HG03108 (cell line): ENCODE data around the gene CD200R1L.

Experiments used
- ATAC-seq: cut with Tn5 transposase; IDR thresholded peaks from one replicate; pipeline ENCODE4 v1.9.1; 2021; ENCODE audit warnings: moderate library complexity; ENCODE audit not compliant: unreplicated experiment

The CD200R1L gene

DNA sequence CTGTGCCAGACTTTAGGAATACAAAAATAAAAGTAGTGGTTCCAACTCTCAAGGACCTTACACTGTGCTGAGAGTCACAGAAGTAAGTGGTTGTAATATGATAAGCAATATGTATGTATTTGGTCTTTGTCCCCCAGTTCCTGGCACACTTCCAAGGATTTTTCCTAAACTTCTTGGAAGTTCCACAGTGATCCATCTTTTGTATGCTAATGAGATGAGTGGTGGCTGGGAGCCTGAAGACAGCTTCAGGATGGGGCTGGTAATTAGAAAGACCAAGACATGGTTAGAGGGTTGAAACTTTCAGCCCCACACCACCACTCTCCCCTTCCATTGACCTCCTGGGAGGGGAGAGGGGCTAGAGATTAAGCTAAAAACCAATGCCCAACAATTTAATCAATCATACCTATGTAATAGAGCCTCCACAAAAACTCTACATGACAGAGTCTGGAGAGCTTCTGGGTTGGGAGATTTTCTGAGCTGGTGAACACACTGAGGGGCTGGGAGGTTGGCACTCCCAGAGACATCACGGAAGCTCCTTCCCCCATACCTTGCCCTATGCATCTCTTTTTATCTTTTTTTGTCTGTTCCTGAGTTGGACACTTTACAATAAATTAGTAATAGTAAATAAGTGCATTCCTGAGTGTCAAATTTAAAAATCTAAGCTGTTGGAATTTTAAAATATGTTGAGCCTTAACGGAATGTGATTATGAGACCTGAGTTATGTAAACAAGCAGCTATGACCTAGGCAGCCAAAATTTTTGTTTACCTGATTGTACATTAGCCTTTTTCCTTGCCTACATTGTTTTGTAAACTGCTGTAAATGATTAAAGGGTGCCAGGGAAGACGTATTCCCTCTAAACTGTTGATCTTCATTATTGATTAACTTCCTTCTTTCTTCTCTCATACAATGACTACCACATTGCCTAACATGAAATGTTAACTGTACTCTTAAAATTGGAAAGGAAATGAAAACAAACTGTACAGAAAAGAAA is 24.3 kb downstream of the CD200R1L start:
- no peak for ATAC-seq

DNA sequence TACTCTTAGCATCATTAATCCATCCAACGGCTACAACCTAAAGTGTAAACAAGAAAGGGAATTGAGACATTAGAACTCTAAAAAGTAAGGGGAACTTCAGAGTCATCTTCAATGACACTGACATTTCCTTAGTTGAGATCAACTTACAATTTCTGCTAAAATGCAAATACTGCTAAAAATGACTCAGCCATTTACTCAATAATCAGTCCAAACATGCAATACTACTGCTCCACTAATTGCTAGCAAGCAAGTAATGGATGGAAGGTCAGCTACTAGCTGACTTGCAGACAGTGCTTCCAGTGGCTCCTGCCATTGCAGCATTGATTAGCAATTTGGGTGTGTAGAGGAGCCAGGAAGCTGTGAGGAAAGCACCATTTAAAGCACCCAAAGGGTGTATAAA is 28.4 kb downstream of the CD200R1L start:
- no peak for ATAC-seq

DNA sequence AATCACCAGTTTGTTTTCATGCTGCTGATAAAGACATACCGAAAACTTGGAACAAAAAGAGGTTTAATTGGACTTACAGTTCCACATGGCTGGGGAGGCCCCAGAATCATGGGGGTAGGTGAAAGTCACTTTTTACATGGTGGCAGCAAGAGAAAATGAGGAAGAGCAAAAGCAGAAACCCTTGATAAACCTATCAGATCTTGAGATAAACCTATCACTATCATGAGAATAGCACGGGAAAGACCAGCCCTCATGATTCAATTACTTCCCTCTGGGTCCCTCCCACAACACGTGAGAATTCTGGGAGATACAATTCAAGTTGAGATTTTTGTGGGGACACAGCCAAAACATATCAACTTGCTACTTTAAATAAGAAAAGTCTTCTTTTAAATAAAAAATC is 28.9 kb downstream of the CD200R1L start:
- ATAC-seq = no peak

DNA sequence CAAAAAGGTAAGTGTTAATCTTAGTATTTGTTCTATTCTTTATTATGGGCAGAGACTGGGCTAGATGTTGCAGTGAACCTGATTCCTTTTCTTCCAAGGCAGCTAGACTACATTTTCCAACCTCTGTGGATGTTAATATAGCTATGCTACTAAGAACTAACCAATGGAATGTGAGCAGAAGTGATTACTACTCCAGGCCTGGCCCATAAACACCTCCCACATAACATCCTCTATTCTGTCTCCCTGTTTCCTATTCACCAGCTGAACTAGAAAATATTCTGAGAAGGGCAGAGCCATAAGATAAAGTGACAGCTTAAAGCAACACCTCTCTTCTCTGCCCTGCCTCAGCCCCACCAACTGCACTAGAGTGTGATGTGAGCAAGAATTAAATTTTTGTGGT is 29.4 kb downstream of the CD200R1L start:
- ATAC-seq = no peak

DNA sequence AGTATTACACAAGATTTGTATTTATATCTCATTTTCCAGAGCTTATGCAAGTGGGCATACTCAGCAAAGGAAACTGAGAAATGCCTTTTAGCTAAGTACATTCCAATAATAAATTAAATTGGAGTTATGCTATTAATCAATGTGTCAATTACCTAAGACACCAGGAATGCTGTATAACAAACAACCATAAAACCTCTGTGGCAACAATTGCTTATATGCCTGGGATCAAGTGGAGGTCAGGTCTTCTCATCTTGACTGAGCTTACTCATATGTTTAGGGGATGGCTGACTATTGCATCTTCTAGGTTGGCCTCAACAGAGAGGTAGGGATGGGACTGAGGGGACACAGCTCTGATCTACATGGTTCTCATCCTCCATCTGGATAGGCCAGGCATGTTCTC is 30.7 kb downstream of the CD200R1L start:
- no peak for ATAC-seq

DNA sequence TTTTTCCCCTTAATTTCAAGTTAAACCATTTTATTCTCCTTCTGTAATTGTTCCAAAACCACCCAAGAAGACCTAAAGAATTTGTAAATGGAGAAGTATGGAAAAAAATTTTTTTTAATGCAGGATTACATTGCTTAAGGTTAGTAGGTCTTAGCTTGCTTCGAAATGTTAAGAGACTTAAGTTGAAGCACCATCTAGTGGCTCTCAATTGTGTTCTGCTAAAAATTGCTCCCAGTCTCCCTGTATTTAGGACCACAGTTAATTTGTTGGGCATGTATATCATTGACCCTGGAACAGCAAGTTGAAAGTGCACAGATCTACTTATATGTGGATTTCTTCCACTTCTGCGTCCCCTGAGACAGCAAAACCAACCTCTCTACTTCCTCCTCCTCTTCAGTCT is 32.4 kb downstream of the CD200R1L start:
- ATAC-seq = no peak

DNA sequence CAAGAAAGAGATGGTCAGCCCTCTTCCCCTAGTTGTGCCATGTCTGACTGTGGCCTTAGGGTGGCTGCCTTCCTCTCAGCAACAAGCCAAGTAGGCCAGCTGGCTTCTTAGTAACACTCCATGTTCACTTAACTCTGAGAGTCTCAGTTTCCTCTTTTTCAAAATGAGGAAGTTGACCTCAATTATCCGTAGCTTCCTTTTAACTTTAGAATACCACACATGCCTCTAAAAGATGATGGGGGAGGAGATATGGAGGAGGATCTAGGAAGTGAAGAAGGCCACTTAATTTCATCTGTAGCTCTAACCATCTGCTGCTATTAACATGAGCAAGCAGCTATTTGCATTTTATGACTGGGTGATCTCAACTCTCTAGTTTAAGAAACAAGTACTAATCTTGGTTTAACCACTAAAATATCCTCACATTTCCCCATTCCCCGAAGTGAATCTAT is 32.9 kb downstream of the CD200R1L start:
- ATAC-seq = peak; percentile 57

DNA sequence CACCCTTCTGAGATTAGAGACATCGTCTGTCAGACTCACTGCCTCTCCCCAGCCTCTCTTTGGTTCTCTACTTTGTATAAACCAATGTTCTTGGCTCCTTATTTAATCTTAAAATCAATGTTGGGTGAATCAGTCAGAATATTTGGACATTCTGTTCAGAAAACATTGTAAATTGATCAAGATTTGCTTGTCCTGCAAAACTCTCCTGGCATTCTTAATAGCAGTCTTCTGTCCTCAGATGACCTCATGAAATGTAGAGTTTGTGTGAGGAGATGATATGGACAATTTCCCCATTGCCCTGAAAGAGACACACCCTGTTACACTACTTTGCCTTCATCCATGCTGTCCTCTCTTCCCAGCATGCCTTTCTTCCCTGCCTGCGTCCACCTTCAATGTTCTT is 33.6 kb downstream of the CD200R1L start:
- no peak for ATAC-seq

DNA sequence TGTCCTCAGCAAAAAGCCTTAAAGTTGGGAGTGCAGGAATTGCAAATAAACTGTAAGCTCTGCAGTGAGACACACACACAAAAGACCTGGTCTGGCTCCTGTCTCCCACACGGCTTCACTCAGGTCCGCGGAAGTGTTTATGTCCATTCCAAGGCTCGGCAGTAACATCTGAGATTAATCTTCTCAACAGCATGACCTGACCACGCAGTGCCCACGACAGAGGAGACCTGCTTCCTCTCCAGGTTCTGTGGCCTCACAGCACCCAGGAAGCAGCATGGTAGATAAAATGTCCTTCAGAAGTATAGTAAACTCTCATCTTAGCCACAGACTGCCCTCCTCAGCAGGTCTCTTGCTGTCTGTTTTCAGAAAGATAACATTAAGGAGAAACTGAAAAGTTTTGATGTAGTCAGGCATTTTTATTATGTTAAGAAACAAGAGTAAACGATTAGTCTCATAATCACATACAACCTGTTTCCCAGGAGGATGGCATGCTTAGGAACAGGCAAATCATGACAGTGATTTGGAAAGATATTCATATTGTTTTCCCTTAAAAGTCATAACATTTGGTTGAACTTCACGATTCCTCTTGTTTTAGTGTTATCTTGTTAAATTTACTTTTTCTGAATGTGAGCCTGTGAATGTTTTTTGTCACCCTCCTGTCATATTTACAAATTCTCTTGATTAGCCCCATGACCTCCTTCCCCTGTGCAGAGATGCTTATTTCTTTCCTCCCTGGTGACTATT is 34.6 kb downstream of the CD200R1L start:
- no peak for ATAC-seq

DNA sequence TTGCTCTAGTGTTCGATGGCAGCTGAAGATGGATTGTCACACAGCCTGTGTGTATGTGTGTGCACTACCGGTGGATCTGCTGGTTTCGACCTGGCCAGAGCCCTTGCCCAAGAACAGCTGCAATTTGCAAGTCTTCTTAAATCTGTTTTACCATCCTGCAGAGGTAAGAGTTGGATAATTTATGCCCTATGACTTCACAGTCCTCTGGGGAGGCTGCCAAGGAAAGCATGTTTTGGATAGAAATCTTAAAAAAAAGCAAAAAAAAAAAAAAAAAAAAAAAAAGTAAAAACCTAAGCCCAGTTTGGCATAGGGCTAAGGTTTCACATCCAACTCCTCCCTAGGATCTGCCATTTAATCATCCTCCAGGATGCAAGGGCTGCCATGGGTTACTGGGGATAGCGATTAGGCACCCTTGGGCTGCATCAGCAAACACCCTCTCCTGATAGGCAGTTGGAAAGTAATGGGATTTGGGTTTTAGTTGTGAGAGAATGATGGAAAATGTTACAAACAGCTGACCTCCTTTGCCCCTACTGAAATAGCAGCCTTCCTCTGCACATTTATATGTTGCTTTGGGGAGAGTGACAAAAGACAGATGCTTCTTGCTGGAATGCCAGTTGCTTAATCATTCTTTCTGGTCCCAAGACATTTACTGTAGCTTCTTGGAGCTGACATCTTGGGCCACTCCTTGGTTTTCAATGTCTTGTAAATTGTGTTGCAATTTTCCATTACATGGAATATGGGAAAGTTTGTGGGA is 35.4 kb downstream of the CD200R1L start:
- ATAC-seq = no peak

DNA sequence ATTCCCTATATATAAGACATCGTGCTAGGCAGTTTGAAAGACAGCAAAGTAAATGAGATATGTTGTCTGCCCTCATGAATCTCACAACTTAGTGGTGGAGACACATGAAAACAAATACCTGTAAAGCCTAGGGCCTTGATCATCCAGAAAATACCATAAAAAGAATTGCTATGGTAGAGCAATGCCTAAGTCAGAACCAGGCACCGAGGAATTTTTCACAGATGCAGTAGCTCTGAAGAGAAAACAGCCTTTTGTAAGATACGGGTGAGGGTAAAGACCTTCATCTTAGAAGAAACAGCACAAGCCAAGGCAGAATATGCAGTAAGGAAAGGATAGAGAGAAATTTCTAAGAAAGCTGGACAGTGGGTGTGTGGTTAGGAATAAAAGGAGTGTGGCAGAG is 36.1 kb downstream of the CD200R1L start:
- ATAC-seq = no peak

DNA sequence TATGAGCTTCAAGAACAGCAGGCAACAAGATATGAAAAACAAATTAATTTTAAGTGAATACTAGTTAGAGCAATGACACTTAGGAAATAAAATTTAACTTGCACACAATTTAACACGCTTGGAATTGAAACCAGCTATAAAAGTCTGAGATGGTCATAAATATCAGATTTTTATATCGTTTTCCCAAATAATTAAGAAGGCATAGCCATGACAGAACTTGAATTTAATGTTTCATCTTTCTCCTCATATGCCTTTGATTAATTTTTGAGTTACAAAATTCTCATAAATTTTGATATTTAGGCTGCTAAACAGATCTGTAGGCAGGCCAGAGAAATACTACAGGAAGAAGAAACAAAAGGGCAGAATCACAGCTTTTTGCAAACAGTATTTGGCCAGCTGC is 38.5 kb downstream of the CD200R1L start:
- no peak for ATAC-seq

DNA sequence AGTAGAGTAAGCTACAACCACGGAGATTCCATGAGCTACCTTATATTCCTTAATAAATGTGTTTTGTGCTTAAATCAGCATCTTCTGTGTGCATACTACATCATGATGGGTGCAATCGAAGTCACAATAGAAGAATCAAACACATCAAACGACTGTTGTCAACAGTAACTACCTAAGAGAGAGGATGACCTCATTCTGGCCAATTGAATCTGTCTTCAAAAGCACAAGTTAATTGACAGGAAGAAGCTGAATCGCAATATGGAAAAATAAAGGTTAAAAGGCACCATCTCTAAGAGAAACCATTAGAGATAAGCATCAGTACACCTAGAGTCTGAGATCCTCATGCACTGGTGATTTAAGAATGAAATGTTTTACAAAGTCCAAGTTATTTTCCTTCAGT is 39.0 kb downstream of the CD200R1L start:
- no peak for ATAC-seq

DNA sequence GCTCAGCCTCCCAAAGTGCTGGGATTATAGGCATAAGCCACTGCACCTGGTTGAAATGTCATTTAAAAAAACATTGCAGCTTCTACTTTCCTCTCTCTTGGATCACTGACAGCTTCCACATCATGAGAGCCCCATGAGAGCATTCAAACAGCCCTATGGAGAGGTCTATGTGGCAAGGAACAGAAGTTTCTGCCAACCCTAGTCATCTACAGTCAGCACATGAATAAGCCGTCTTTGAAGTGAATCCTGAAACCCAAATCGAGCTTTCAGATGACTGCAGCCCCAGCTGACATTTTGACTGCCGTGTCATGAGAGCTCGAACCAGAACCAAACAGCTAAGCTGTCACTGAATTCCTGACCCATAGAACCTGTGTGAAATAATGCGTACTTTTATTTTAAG is 39.8 kb downstream of the CD200R1L start:
- no peak for ATAC-seq

DNA sequence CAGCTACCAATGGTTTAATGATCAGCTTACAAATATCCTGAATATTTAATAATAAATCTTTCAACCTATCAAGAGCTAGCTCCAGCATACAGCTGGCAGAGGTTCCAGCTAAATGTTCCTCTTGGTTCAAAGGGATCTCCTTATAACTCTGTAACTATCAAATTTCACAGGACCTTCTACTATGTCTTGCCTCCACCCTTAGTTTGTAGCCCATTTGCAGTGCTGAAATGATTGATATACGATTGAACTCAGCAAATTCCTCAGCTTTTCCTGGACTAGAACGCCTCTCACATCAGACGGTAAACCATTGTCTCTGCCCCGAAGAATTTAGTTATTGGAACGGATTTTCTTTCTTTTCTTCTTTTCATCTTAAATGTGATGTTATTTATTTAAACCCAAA is 41.5 kb downstream of the CD200R1L start:
- no peak for ATAC-seq

DNA sequence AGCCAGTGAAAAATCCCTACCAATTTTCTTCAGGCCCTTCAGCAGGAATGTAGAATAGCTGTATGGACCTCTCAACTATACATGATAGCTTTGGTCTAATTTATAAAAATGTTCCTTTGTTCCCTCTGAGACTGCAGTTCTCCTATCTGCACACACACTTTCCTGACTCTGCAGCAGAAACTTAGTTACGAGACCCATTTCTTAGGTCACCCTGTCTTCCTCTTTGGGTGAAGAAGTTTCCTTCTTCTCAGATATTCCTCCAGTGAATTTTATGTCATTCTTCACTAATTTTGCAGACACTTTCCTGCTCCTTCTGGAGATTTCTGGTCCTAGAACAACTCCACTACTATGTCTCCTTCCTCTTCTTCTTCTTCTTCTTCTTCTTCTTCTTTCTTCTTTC is 42.6 kb downstream of the CD200R1L start:
- no peak for ATAC-seq

DNA sequence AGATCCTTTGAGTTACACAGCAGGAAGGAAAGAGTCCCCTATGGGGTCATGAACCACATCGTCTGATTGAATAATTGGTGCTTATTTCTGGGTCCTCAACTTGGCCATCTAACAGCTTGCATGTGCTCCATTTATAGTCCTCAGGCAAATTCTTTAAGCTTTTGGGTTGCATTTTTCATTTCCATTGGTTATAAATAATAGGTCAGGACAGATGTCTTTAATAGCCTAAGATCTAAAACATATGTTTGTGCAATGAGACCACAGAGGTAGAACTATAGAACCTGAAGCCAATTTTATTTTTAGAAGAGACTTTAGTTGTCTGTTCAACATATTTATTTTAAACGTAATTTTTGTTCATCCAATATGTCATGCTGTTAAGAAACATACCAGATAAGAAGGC is 43.2 kb downstream of the CD200R1L start:
- ATAC-seq = no peak

DNA sequence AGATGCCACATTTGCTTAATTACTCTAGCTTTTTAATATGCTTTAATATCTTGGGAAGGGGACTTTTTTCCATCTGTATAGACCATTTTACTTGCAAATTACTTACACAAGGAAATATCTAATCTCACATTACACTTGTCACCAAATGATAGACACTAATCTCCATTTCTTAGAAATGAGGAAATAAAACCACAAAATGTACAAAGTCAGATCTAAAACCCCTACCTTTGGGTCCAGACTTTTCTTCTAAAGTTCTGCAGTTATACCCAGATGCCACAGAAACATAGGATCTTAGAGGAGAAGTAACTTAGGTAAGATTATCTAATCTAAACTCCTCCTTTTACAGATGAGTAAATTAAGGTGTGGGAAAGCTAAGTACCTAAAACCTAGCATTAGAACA is 44.3 kb downstream of the CD200R1L start:
- ATAC-seq = no peak

DNA sequence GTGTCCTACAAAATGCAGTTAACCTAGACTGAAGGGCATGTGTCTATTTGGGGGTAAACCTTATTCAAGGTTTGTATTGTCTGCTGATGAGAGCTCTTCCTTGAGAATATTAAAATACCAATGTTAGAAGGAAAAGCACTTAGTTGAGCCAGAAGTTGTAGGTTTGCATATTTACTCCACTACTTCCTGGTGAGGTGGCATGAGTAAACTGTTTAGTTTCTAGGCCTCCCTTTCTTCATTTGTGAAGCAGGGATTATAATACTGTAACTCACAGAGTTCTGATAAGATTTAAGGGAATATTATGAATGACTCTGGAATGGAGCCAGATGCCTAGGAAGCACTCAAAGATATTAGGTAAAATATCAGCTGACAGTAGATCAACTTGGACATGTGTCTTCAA is 46.7 kb downstream of the CD200R1L start:
- ATAC-seq = no peak

DNA sequence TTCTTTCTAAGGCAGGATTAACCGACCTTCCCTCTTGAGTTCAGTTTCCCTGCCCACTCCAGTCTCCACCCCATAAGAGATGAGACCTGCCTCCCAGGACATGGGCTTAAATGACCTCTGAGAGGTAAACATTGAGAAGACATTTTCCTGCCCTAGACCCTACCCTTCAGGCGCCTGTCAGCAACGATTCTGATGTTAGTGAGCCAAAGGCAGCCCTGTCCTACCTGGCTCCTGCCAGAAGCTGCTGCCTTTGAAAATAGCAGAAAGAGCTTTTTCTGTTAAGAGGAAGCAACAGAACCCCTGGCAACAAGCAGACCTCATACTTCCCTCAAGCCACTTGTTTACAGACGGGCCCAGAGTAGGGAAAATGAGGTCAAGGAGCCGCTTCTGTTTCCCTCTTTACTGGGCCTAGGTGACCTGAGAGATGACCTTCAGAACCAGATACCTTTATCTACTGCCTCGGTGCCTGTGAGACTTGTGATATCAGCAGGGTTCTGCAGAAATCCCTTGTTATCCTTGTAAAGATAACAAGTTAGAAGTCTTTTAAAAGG is 52.0 kb downstream of the CD200R1L start:
- ATAC-seq = no peak
